K562 (cell line): ENCODE results near the gene DPYSL4. TPM values are rescaled to one million over a fixed set of nuclear protein-coding genes. Genes with fewer than 3 reads are reported as not detected.

Experiments used
- ATAC-seq: fragments of 200-7000 bp; cut with Tn5 transposase; 3 replicates; pipeline ENCODE4 v1.9.1; 2020; ENCODE audit warnings: moderate library complexity
- BruUV-seq: library from RNA; stranded (reverse); fragments of 400-500 nt; replicated peaks from 2 replicates; lab custom pipeline; 2021; lab: Mats Ljungman, UMichigan
- CTCF ChIA-PET: fragments of 300-600 bp; formaldehyde crosslinking; extraction: SDS; loops from one replicate; lab custom pipeline; 2021; ENCODE audit warnings: low intra/inter-chr PET ratio; lab: Yijun Ruan, JAX
- POLR2A ChIA-PET: fragments of 300-600, 350-650 bp; sonication (Branson Sonifier 250); formaldehyde crosslinking; extraction: SDS; loops from one replicate; lab custom pipeline; 2021; ENCODE audit warnings: antibody characterized with exemption, inconsistent platforms; lab: Yijun Ruan, JAX
- DNase-seq, 4 experiments: peaks; one replicate each; pipeline versions ENCODE4 v3.0.0 to v3.0.0-alpha.2; 2011 to 2018; ENCODE audit warnings: low spot score in 3 of 4, mixed read lengths in 3 of 4; ENCODE audit errors: extremely low read depth in 1 of 4
- FAIRE-seq: peaks from 2 replicates; lab custom pipeline; 2011; peaks lifted over from hg19 to GRCh38; lab: Jason Lieb, UNC
- H2AFZ ChIP-seq: 2 replicates; pipeline ENCODE4 v1.6.0; 2011; ENCODE audit warnings: low read depth, low read length, control low read depth, inconsistent platforms
- H3K27ac ChIP-seq: fragments of 200-600 bp; 3 replicates; pipeline ENCODE4 v1.8.0; 2011; ENCODE audit warnings: low read depth, mild to moderate bottlenecking, control low read depth, inconsistent platforms, low read length, moderate library complexity, mixed read lengths; ENCODE audit errors: extremely low read depth
- H3K27me3 ChIP-seq, 2 experiments: fragments of 300-600 bp in 1 of 2; 2 replicates in 1 of 2; 3 replicates in 1 of 2; pipeline versions ENCODE4 v1.6.0 to v1.8.0; 2011; ENCODE audit warnings: inconsistent platforms in 2 of 2, low read length in 2 of 2, mild to moderate bottlenecking in 1 of 2, mixed read lengths in 1 of 2, moderate library complexity in 1 of 2; ENCODE audit not compliant: control insufficient read depth in 2 of 2, insufficient read depth in 2 of 2
- H3K36me3 ChIP-seq: fragments of 300-600 bp; 3 replicates; pipeline ENCODE4 v1.8.0; 2011; ENCODE audit warnings: mild to moderate bottlenecking, low read length, inconsistent platforms; ENCODE audit not compliant: control insufficient read depth, insufficient read depth
- H3K4me1 ChIP-seq, 2 experiments: fragments of 200-600 bp in 1 of 2; replicated peaks in 1 of 2; 2 replicates in 1 of 2; 3 replicates in 1 of 2; pipeline versions ENCODE4 v1.5.1 to v1.8.0; 2011; ENCODE audit warnings: inconsistent platforms in 2 of 2, low read length in 2 of 2, mild to moderate bottlenecking in 1 of 2, mixed read lengths in 1 of 2, moderate library complexity in 1 of 2; ENCODE audit not compliant: control insufficient read depth in 2 of 2, insufficient read depth in 2 of 2
- H3K4me2 ChIP-seq: 2 replicates; pipeline ENCODE4 v1.6.1; 2011; ENCODE audit warnings: low read length, control low read depth, inconsistent platforms, mixed read lengths; ENCODE audit not compliant: insufficient read depth
- H3K4me3 ChIP-seq: fragments of 200-600 bp; sonication (generic), shearing (Covaris generic); 2 replicates; pipeline ENCODE4 v1.5.1; 2016; ENCODE audit warnings: control low read depth, inconsistent platforms
- H3K79me2 ChIP-seq: fragments of 200-600 bp; 3 replicates; pipeline ENCODE4 v1.8.0; 2011; ENCODE audit warnings: low read length, inconsistent platforms; ENCODE audit not compliant: control insufficient read depth, insufficient read depth
- H3K9ac ChIP-seq, 2 experiments: 2 replicates each; pipeline versions ENCODE4 v1.6.0 to v1.6.1; 2011; ENCODE audit warnings: low read depth in 2 of 2, low read length in 2 of 2, control low read depth in 1 of 2, inconsistent platforms in 1 of 2, mild to moderate bottlenecking in 1 of 2, mixed read lengths in 1 of 2; ENCODE audit not compliant: insufficient read depth in 1 of 2
- H3K9me1 ChIP-seq: one replicate; pipeline ENCODE4 v1.6.0; 2011; ENCODE audit warnings: inconsistent platforms, mild to moderate bottlenecking, low read length, moderate library complexity; ENCODE audit not compliant: control insufficient read depth, insufficient read depth
- H3K9me3 ChIP-seq: replicated peaks from 2 replicates; pipeline ENCODE4 v1.5.1; 2011; ENCODE audit warnings: low read depth, low read length, inconsistent platforms; ENCODE audit not compliant: control insufficient read depth, insufficient read depth
- H4K20me1 ChIP-seq: replicated peaks from 2 replicates; pipeline ENCODE4 v1.6.1; 2011; ENCODE audit warnings: low read length, inconsistent platforms, mixed read lengths; ENCODE audit not compliant: control insufficient read depth, insufficient read depth
- CBFA2T3 ChIP-seq: fragments of 450-650 bp; IDR thresholded peaks from 2 replicates; pipeline ENCODE4 v1.6.1; 2017
- EGR1 ChIP-seq: fragments of 450-650 bp; conservative IDR thresholded peaks from 2 replicates; pipeline ENCODE4 v1.6.1; 2017; ENCODE audit warnings: mild to moderate bottlenecking
- NFRKB ChIP-seq: fragments of 450-650 bp; IDR thresholded peaks from 2 replicates; pipeline ENCODE4 v1.6.1; 2016; ENCODE audit warnings: low read depth
- RB1 ChIP-seq: fragments of 450-650 bp; IDR thresholded peaks from 2 replicates; pipeline ENCODE4 v1.6.1; 2017; ENCODE audit warnings: low read depth, mild to moderate bottlenecking
- WGBS: fragments of 100-300 bp; shearing (Covaris generic); methylation state at CpG from one replicate; pipeline ENCODE4 v1.1.6; 2016; ENCODE audit warnings: low coverage, mixed read lengths; ENCODE audit not compliant: insufficient coverage; ENCODE audit errors: missing lambda C conversion rate; 5-methylcytosine and 5-hydroxymethylcytosine counted together
- in situ Hi-C: fragments of 300-500 bp; cut with MboI; formaldehyde crosslinking; loops from 4 replicates; pipeline ENCODE4 v1.15.0; 2018; ENCODE audit warnings: inconsistent platforms, mixed read lengths
- intact Hi-C: fragments of 100-400 bp; cut with micrococcal nuclease; formaldehyde crosslinking; loops from 2 replicates; pipeline ENCODE4 v1.14.2; 2022
- polyA plus RNA-seq, 8 experiments: library from polyadenylated mRNA; depleted of rRNA in 4 of 8; stranded (reverse) in 5 of 8; unstranded in 3 of 8; fragments of >200 nt; fragmentation: Nextera tagmentation in 2 of 8; fragmentation: Illumina TruSeq in 1 of 8; extraction: Ambion mirVana in 2 of 8; extraction: Trizol in 1 of 8; gene quantifications; 2 replicates each; pipeline versions ENCODE4 v1.2.1 to v1.2.3, GENCODE V29; 2011 to 2014; ENCODE audit warnings: inconsistent platforms in 1 of 8, missing spikeins in 1 of 8
- total RNA-seq, 7 experiments: library from RNA; depleted of rRNA in 6 of 7; stranded (reverse); fragments of >200 nt in 6 of 7; fragmentation: Illumina TruSeq in 2 of 7; extraction: Trizol in 2 of 7; gene quantifications; 2 replicates each; pipeline versions ENCODE4 v1.2.1 to v1.2.3, GENCODE V29; 2011 to 2021; ENCODE audit warnings: low replicate concordance in 1 of 7
- TF ChIP-seq, protein P1 (sequence below): sonication (generic); formaldehyde crosslinking; IDR thresholded peaks from 2 replicates; pipeline ENCODE4 v1.9.0; 2022; ENCODE audit warnings: mild to moderate bottlenecking, missing genetic modification reagents

The DPYSL4 gene
- total and polyA plus RNA-seq, 9 of the 15 experiments (the other 6 are each of a cell fraction or from before 2014, with no cell fraction given) = 0.03 TPM; not detected in 8

GRCh38 chr10:132224343-132225072, 37.8 kb downstream of the DPYSL4 start:
- in situ Hi-C loops (loop anchor here (5.0 to 10.0 kb wide), 3 partner anchors 123 to 410 kb away; no protein-coding TSS in a partner anchor), intact Hi-C loops (no loop called here)
- Histone ChIP-seq H3K9ac (no peak overlapping the region), H3K27ac (no peak overlapping the region), H4K20me1 (no peaks in the 10 kb centered on the region; the same call in 1 of the 2 replicates), H3K9me3 (no peaks in the 10 kb centered on the region), H3K27me3 (peaks cover 0 to 26% of the 10 kb centered on the region in 2 experiments; a peak in 2 of 5 replicates), H3K4me2 (no peak overlapping the region), H3K4me1 (peaks cover 0 to 28% of the 10 kb centered on the region in 2 experiments; a peak in 2 of 5 replicates), H3K9me1 (no peaks in the 10 kb centered on the region), H3K79me2 (no peaks in the 10 kb centered on the region), H3K4me3 (no peak overlapping the region), H3K36me3 (no peaks in the 10 kb centered on the region), H2AFZ (no peak overlapping the region)
- peak in 1 of 4 experiments; percentile 11 for DNase-seq
- CTCF ChIA-PET = interaction anchor here (1.4 kb wide), 1 partner anchor 229 kb away, joined by 14 read pairs; no protein-coding TSS in a partner anchor
- POLR2A ChIA-PET = interaction anchor here (0.5 to 0.6 kb wide), 3 partner anchors 130 to 215 kb away, joined by 3 read pairs; no protein-coding TSS in a partner anchor
- no peak for TF ChIP-seq RB1
- TF ChIP-seq, protein P1, sequence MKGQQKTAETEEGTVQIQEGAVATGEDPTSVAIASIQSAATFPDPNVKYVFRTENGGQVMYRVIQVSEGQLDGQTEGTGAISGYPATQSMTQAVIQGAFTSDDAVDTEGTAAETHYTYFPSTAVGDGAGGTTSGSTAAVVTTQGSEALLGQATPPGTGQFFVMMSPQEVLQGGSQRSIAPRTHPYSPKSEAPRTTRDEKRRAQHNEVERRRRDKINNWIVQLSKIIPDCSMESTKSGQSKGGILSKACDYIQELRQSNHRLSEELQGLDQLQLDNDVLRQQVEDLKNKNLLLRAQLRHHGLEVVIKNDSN (CRISPR knock-in tag) = 0 out of 2 replicates have a peak, but pooled peaks have one; percentile 7
- TF ChIP-seq EGR1 = 0 out of 2 replicates have a peak, but pooled peaks have one; percentile 19
- no peak for TF ChIP-seq NFRKB
- TF ChIP-seq CBFA2T3 = no peak
- BruUV-seq = no TSS peak
- ATAC-seq = no peak
- 20% methylated on average over 11 of the region's 20 CpGs for WGBS
- FAIRE-seq = no peak
